ACC112 (cell line): ENCODE results near the gene SDE2.
"Not testable (repeated sequence)": the region's sequence is repeated elsewhere in the genome, so short reads cannot be mapped to it uniquely, and the experiment has no call there.

Source experiments
- H2AFZ ChIP-seq: fragments of 200-600 bp; sonication (generic); one replicate; pipeline ENCODE4 v1.6.0; 2017; ENCODE audit warnings: antibody characterized with exemption, low read length; ENCODE audit not compliant: unreplicated experiment
- H3K27ac ChIP-seq: fragments of 200-600 bp; sonication (generic); 2 replicates; pipeline ENCODE4 v1.5.1; 2014; ENCODE audit warnings: low read depth, mild to moderate bottlenecking, antibody characterized with exemption, low read length, moderate library complexity
- H3K27me3 ChIP-seq: fragments of 200-600 bp; sonication (generic); 2 replicates; pipeline ENCODE4 v1.6.1; 2014; ENCODE audit warnings: mild to moderate bottlenecking, antibody characterized with exemption, low read length, moderate library complexity, mixed read lengths; ENCODE audit not compliant: insufficient read depth
- H3K36me3 ChIP-seq: fragments of 200-600 bp; sonication (generic); 2 replicates; pipeline ENCODE4 v1.6.1; 2016; ENCODE audit warnings: mild to moderate bottlenecking, antibody characterized with exemption, low read length, moderate library complexity, mixed read lengths; ENCODE audit not compliant: insufficient read depth
- H3K4me1 ChIP-seq: fragments of 200-600 bp; sonication (generic); one replicate; pipeline ENCODE4 v1.6.1; 2016; ENCODE audit warnings: low read length, mixed read lengths; ENCODE audit not compliant: insufficient read depth, unreplicated experiment, control insufficient read depth
- H3K4me3 ChIP-seq: fragments of 200-600 bp; sonication (generic); 2 replicates; pipeline ENCODE4 v1.5.1; 2014; ENCODE audit warnings: mild to moderate bottlenecking, low read depth, low read length
- H3K79me2 ChIP-seq: fragments of 200-600 bp; sonication (generic); one replicate; pipeline ENCODE4 v1.6.0; 2016; ENCODE audit warnings: low read length; ENCODE audit not compliant: control insufficient read depth, unreplicated experiment, insufficient read depth

The SDE2 gene

DNA sequence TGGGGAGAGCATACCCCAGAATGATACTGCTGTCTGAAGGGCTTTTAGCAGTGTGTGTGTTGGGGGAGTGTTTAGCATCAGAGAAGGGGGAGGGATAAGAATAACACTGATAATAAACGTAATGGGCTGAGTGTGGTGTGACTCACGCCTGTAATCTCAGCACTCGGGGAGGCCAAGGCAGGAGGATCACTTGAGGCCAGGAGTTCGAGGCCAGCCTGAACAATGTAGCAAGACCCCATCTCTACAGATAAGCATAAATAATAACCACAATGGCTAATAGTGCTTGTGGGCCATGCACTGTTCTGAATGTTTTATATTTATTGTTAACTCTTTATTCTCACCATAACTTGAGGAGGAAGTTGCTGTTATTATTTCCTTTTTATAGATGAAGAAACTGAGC lies 55.6 kb downstream of the SDE2 start:
- H2AFZ ChIP-seq: no peak overlapping the region
- no peaks in the 10 kb centered on the region for H3K36me3 ChIP-seq
- H3K79me2 ChIP-seq: no peaks in the 10 kb centered on the region
- H3K27me3 ChIP-seq: peaks cover 13% of the 10 kb centered on the region
- no peak overlapping the region for H3K27ac ChIP-seq
- H3K4me1 ChIP-seq: no peaks in the 10 kb centered on the region
- H3K4me3 ChIP-seq: no peak overlapping the region

DNA sequence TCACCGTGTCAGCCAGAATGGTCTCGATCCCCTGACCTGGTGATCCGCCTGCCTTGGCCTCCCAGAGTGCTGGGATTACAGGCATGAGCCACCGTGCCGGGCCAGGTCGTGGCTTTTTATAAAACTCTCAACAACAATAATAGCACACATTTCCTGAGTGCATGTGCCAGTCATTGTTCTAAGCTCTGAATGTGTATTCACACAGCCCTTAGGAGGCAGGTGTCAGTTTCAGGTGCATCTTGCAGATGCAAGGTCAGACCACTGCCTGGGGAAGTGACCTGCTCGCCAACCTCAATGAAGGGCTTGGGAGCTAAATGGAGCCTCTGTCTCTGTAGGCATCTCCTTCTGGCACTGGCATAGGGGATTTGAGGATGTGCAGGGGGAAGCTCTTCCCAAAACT lies 56.6 kb downstream of the SDE2 start:
- no peak overlapping the region for H3K27ac ChIP-seq
- no peaks in the 10 kb centered on the region for H3K4me1 ChIP-seq

DNA sequence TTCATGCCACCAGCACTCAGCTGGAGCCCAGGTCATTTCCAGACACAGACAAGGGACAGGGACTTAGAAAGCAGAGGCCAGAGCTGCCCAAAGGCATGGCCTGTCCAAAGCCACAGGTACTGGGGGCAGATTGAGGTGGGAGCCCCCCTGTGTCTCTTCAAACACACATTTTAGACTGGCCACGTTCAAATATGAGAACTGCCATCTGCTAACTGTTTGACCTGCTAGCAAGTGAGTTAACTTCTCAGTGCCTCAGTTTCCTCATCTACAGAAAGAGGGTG lies 57.3 kb downstream of the SDE2 start:
- Histone ChIP-seq H3K4me3 (no peak overlapping the region), H3K36me3 (no peaks in the 10 kb centered on the region), H3K4me1 (no peaks in the 10 kb centered on the region), H3K79me2 (no peaks in the 10 kb centered on the region), H2AFZ (no peak overlapping the region), H3K27ac (no peak overlapping the region), H3K27me3 (no peaks in the 10 kb centered on the region)

More for the DNA sequence above, 56.6 kb downstream of the SDE2 start:
- H3K27me3 ChIP-seq: peaks cover 5% of the 10 kb centered on the region; the same call in 1 of the 2 replicates
- H3K36me3 ChIP-seq: no peaks in the 10 kb centered on the region
- H2AFZ ChIP-seq: no peak overlapping the region
- no peaks in the 10 kb centered on the region for H3K79me2 ChIP-seq
- no peak overlapping the region for H3K4me3 ChIP-seq

DNA sequence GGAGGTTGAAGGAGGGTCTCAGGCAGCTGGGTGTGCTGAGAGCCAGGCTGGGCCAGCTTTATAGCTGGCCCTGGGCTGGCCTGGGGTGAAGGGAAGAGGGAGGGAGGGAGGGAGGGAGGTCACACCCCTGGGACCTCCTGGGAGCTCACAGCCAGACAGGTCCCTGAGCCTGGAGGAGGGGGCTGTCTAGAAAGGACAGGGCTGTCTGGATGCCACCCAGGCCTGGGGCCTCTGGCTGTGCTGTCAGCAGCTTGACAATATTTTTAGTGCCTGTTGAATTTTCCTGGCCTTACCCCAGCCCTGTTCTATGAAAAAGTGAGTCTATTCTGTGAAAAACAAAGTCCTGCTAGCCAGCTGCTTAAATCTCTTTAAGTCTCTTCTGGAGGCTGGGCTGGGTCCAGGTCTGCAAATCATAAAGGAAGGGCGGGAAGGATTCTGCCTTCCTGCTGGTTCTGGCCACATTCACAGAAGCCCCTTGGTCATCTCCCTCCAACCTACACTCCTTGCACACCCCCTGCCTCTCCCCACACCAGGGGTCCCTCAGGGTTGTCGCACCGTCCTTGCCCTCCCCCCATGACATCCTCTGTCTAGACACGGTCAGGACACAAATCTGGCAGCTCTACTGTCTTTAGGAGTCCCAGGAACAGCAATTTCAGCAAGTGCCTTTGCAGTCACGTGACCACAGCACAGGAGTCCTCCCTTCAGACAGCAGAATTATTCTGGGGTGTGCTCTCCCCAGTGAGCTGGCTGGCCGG lies 57.8 kb downstream of the SDE2 start, which contains the start of gene LEFTY2:
TSS of gene LEFTY2 (minus strand) at position 34 of the 755 bp plus-strand sequence. CDS start 80 bp downstream, outside the sequence.
- no peaks in the 10 kb centered on the region for H3K27me3 ChIP-seq
- no peak within 1 kb of the TSS for H2AFZ ChIP-seq
- H3K4me1 ChIP-seq: no peaks in the 10 kb centered on the region
- H3K27ac ChIP-seq: no peak within 1 kb of the TSS
- no peaks in the 10 kb centered on the region for H3K79me2 ChIP-seq
- no peak within 1 kb of the TSS for H3K4me3 ChIP-seq
- H3K36me3 ChIP-seq: no peaks in the 10 kb centered on the region

GRCh38 chr1:225940385-225941151 lies 58.6 kb downstream of the SDE2 start:
- H3K79me2 ChIP-seq: no peaks in the 10 kb centered on the region
- no peak overlapping the region for H3K4me3 ChIP-seq
- no peaks in the 10 kb centered on the region for H3K27me3 ChIP-seq
- H2AFZ ChIP-seq: no peak overlapping the region
- H3K4me1 ChIP-seq: no peaks in the 10 kb centered on the region
- H3K36me3 ChIP-seq: no peaks in the 10 kb centered on the region
- no peak overlapping the region for H3K27ac ChIP-seq

DNA sequence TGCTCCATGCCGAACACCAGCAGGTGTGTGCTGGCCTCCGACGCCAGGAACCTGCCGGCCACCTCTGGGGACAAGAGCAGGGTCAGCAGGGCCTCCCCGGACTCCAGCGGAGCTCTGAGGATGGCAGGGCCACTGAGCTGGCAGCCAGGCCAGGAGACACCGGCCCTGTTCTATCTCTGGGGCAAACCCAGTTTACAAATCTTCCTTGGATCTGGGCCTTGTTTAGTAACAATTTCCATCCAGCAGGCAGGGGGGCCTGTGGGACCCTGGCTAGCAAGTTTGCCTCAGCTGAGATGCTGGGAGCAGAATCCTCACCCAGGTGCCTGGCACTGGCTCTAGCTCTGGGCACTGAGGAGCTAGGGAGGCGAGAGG lies 59.2 kb downstream of the SDE2 start:
- not testable (repeated sequence) for H3K36me3 ChIP-seq, H3K27me3 ChIP-seq, H3K4me1 ChIP-seq, H3K4me3 ChIP-seq, H3K79me2 ChIP-seq, H3K27ac ChIP-seq, H2AFZ ChIP-seq

DNA sequence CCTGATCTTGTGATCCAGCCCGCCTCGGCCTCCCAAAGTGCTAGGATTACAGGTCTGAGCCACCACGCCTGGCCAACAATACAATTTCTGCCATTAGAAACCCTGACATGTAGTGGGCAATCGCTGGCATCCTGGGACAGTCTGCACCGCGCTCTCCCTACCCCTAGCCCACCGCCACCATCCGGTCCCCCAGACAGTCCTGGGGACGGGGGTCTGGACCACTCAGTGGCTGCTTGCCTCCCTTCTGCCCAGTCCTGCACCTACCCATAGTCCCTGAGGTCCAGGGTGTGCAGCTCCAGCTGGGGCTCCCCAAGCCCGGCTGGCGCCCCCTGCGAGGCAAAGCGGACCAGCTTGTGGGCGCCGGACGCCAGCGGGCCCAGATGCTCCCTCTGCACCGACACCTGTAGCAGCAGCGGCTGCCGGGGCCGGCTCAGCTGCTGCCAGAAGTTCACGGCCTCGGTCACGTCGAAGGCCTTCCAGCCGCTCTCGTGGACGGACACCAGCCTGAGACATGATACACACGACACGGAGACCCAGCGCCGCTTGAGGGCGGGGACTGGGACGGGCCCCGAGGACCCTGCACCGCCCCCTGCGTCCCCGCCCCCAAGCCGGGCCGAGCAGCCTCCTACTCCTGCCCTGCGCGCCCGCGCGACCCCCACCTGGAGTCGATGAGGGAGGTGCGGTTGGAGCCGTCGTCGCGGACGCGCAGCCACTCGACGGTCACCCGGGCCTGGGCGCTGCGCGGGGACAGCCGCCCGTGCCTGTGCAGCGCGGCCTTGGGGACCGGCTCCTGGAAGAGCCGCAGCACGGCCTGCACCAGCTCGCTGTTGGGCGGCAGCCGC lies 59.8 kb downstream of the SDE2 start:
- not testable (repeated sequence) for H3K36me3 ChIP-seq, H3K27me3 ChIP-seq, H3K27ac ChIP-seq, H2AFZ ChIP-seq, H3K79me2 ChIP-seq, H3K4me3 ChIP-seq, H3K4me1 ChIP-seq

GRCh38 chr1:225937048-225937968 lies 61.8 kb downstream of the SDE2 start:
- Histone ChIP-seq H3K4me1 (no peaks in the 10 kb centered on the region), H3K27ac (no peak overlapping the region), H2AFZ (no peak overlapping the region), H3K79me2 (no peaks in the 10 kb centered on the region), H3K36me3 (no peaks in the 10 kb centered on the region), H3K4me3 (no peak overlapping the region), H3K27me3 (no peaks in the 10 kb centered on the region)

GRCh38 chr1:225936523-225936922 lies 62.6 kb downstream of the SDE2 start:
- Histone ChIP-seq H3K79me2 (no peaks in the 10 kb centered on the region), H3K27ac (no peak overlapping the region), H3K27me3 (no peaks in the 10 kb centered on the region), H3K4me1 (no peaks in the 10 kb centered on the region), H3K36me3 (no peaks in the 10 kb centered on the region), H3K4me3 (no peak overlapping the region), H2AFZ (no peak overlapping the region)

DNA sequence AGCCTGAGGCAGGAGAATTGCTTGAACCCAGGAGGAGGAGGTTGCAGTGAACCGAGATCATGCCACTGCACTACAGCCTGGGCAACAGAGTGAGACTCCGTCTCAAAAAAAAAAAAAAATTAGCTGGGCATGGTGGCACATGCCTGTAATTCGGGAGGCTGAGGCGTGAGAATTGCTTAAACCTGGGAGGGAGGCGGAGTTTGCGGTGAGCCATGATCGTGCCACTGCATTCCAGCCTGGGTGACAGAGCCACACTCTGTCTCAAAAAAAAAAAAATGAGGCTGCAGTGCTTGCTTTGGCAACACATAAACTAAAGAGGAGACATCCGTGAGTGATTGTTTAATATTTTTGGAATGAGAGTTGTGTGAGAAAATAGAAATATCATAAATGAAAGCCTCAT lies 63.1 kb downstream of the SDE2 start:
- H3K4me3 ChIP-seq, H3K27ac ChIP-seq, H3K79me2 ChIP-seq, H3K4me1 ChIP-seq, H3K27me3 ChIP-seq, H2AFZ ChIP-seq, H3K36me3 ChIP-seq: not testable (repeated sequence)
